Muscle layer of duodenum (tissue), 2 donors: ENCODE results near the gene SHISA9.

Experiments used
- H3K27ac ChIP-seq: one replicate; pipeline ENCODE4 v1.7.0; 2013; ENCODE audit warnings: mild to moderate bottlenecking, low read length
- H3K27me3 ChIP-seq: one replicate; pipeline ENCODE4 v1.7.0; 2013; ENCODE audit warnings: low read depth, mild to moderate bottlenecking, control low read depth, low read length
- H3K36me3 ChIP-seq, 2 donors: one replicate each; pipeline ENCODE4 v1.7.0; 2013; ENCODE audit warnings: low read length in 2 of 2, control low read depth in 1 of 2, mild to moderate bottlenecking in 1 of 2; ENCODE audit not compliant: insufficient read depth in 2 of 2, control insufficient read depth in 1 of 2
- H3K4me1 ChIP-seq, 2 donors: one replicate each; pipeline ENCODE4 v1.7.0; 2013; ENCODE audit warnings: low read length in 2 of 2, mild to moderate bottlenecking in 2 of 2, control low read depth in 1 of 2, moderate library complexity in 1 of 2; ENCODE audit not compliant: insufficient read depth in 2 of 2, control insufficient read depth in 1 of 2
- H3K4me3 ChIP-seq, 2 donors: one replicate each; pipeline ENCODE4 v1.7.0; 2013; ENCODE audit warnings: low read length in 2 of 2, low read depth in 1 of 2, mild to moderate bottlenecking in 1 of 2
- H3K9me3 ChIP-seq, 2 donors: one replicate each; pipeline ENCODE4 v1.7.0; 2013; ENCODE audit warnings: low read length in 2 of 2, control low read depth in 1 of 2, mild to moderate bottlenecking in 1 of 2; ENCODE audit not compliant: control insufficient read depth in 1 of 2
- donor health status: healthy.

SHISA9 gene

GRCh38 chr16:13153696-13154095 lies 252.3 kb downstream of the SHISA9 start:
- no peak overlapping the region for H3K27ac ChIP-seq
- no peak overlapping the region for H3K4me3 ChIP-seq

GRCh38 chr16:13154799-13155198 lies 253.4 kb downstream of the SHISA9 start:
- Histone ChIP-seq H3K9me3 (no peaks in the 10 kb centered on the region), H3K27me3 (no peaks in the 10 kb centered on the region), H3K27ac (no peak overlapping the region), H3K36me3 (no peaks in the 10 kb centered on the region), H3K4me1 (no peaks in the 10 kb centered on the region), H3K4me3 (no peak overlapping the region)

More at GRCh38 chr16:13153696-13154095, 252.3 kb downstream of the SHISA9 start:
- no peaks in the 10 kb centered on the region for H3K27me3 ChIP-seq
- no peaks in the 10 kb centered on the region for H3K36me3 ChIP-seq
- H3K9me3 ChIP-seq = no peaks in the 10 kb centered on the region
- H3K4me1 ChIP-seq = no peaks in the 10 kb centered on the region

GRCh38 chr16:13155377-13155776 lies 254.0 kb downstream of the SHISA9 start:
- no peaks in the 10 kb centered on the region for H3K27me3 ChIP-seq
- no peaks in the 10 kb centered on the region for H3K36me3 ChIP-seq
- no peak overlapping the region for H3K27ac ChIP-seq
- no peaks in the 10 kb centered on the region for H3K9me3 ChIP-seq
- no peak overlapping the region for H3K4me3 ChIP-seq
- no peaks in the 10 kb centered on the region for H3K4me1 ChIP-seq

- Histone ChIP-seq H3K4me3 (no peak overlapping the region), H3K4me1 (no peaks in the 10 kb centered on the region), H3K36me3 (no peaks in the 10 kb centered on the region), H3K27me3 (no peaks in the 10 kb centered on the region), H3K9me3 (no peaks in the 10 kb centered on the region), H3K27ac (no peak overlapping the region)
Observed at GRCh38 chr16:13155780-13156179, 254.4 kb downstream of the SHISA9 start.

- H3K4me3 ChIP-seq = no peak overlapping the region
- no peaks in the 10 kb centered on the region for H3K9me3 ChIP-seq
- H3K27ac ChIP-seq = no peak overlapping the region
- no peaks in the 10 kb centered on the region for H3K4me1 ChIP-seq
- no peaks in the 10 kb centered on the region for H3K27me3 ChIP-seq
- H3K36me3 ChIP-seq = no peaks in the 10 kb centered on the region
Observed at GRCh38 chr16:13157082-13157481, 255.7 kb downstream of the SHISA9 start.

- no peaks in the 10 kb centered on the region for H3K27me3 ChIP-seq
- no peak overlapping the region for H3K4me3 ChIP-seq
- no peaks in the 10 kb centered on the region for H3K9me3 ChIP-seq
- H3K27ac ChIP-seq = no peak overlapping the region
- H3K4me1 ChIP-seq = no peaks in the 10 kb centered on the region
- H3K36me3 ChIP-seq = no peaks in the 10 kb centered on the region
Observed at GRCh38 chr16:13158427-13158826, 257.0 kb downstream of the SHISA9 start.

GRCh38 chr16:13165024-13165423 lies 263.6 kb downstream of the SHISA9 start:
- Histone ChIP-seq H3K9me3 (no peaks in the 10 kb centered on the region), H3K27ac (no peak overlapping the region), H3K36me3 (no peaks in the 10 kb centered on the region), H3K4me3 (no peak overlapping the region), H3K4me1 (no peaks in the 10 kb centered on the region), H3K27me3 (no peaks in the 10 kb centered on the region)

GRCh38 chr16:13168091-13168572 lies 266.7 kb downstream of the SHISA9 start:
- Histone ChIP-seq H3K27ac (no peak overlapping the region), H3K9me3 (no peaks in the 10 kb centered on the region), H3K4me3 (no peak overlapping the region)

GRCh38 chr16:13171313-13171712 lies 269.9 kb downstream of the SHISA9 start:
- H3K27me3 ChIP-seq = no peaks in the 10 kb centered on the region
- H3K9me3 ChIP-seq = no peaks in the 10 kb centered on the region
- no peaks in the 10 kb centered on the region for H3K36me3 ChIP-seq
- no peak overlapping the region for H3K27ac ChIP-seq
- H3K4me1 ChIP-seq = no peaks in the 10 kb centered on the region
- no peak overlapping the region for H3K4me3 ChIP-seq

More at GRCh38 chr16:13168091-13168572, 266.7 kb downstream of the SHISA9 start:
- Histone ChIP-seq H3K27me3 (no peaks in the 10 kb centered on the region), H3K36me3 (no peaks in the 10 kb centered on the region), H3K4me1 (no peaks in the 10 kb centered on the region)

- H3K4me1 ChIP-seq = no peaks in the 10 kb centered on the region
- no peak overlapping the region for H3K27ac ChIP-seq
- no peaks in the 10 kb centered on the region for H3K9me3 ChIP-seq
- H3K36me3 ChIP-seq = no peaks in the 10 kb centered on the region
- no peak overlapping the region for H3K4me3 ChIP-seq
- no peaks in the 10 kb centered on the region for H3K27me3 ChIP-seq
Observed at GRCh38 chr16:13176711-13177110, 275.3 kb downstream of the SHISA9 start.

GRCh38 chr16:13178318-13178717 lies 276.9 kb downstream of the SHISA9 start:
- Histone ChIP-seq H3K36me3 (no peaks in the 10 kb centered on the region), H3K27ac (no peak overlapping the region), H3K9me3 (peaks cover 0 to 6% of the 10 kb centered on the region in 2 donors), H3K27me3 (no peaks in the 10 kb centered on the region), H3K4me3 (no peak overlapping the region), H3K4me1 (no peaks in the 10 kb centered on the region)

GRCh38 chr16:13181432-13181831 lies 280.0 kb downstream of the SHISA9 start:
- Histone ChIP-seq H3K9me3 (peaks cover 0 to 13% of the 10 kb centered on the region in 2 donors), H3K4me3 (no peak overlapping the region), H3K4me1 (no peaks in the 10 kb centered on the region), H3K27me3 (no peaks in the 10 kb centered on the region), H3K36me3 (no peaks in the 10 kb centered on the region), H3K27ac (no peak overlapping the region)
